Measurements from ENCODE around the gene HMCN2.

The HMCN2 gene, protein sequence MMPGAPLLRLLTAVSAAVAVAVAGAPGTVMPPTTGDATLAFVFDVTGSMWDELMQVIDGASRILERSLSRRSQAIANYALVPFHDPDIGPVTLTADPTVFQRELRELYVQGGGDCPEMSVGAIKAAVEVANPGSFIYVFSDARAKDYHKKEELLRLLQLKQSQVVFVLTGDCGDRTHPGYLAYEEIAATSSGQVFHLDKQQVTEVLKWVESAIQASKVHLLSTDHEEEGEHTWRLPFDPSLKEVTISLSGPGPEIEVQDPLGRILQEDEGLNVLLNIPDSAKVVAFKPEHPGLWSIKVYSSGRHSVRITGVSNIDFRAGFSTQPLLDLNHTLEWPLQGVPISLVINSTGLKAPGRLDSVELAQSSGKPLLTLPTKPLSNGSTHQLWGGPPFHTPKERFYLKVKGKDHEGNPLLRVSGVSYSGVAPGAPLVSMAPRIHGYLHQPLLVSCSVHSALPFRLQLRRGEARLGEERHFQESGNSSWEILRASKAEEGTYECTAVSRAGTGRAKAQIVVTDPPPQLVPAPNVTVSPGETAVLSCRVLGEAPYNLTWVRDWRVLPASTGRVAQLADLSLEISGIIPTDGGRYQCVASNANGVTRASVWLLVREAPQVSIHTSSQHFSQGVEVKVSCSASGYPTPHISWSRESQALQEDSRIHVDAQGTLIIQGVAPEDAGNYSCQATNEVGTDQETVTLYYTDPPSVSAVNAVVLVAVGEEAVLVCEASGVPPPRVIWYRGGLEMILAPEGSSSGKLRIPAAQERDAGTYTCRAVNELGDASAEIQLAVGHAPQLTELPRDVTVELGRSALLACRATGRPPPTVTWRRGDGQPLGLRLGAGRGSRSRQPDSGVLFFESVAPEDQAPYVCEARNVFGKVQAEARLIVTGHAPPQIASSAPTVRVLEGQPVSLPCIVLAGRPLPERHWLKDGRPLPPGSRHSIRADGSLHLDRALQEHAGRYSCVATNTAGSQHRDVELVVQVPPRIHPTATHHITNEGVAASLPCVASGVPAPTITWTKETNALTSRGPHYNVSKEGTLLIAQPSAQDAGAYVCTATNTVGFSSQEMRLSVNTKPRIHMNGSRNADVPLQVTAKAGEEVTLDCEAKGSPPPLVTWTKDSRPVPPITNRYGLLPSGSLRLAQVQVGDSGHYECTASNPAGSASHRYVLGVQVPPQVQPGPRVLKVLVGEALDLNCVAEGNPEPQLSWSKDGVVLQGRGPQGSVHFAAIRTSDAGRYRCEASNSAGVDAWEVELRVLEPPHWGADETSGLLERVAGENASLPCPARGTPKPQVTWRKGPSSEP (N-terminal part only)

DNA sequence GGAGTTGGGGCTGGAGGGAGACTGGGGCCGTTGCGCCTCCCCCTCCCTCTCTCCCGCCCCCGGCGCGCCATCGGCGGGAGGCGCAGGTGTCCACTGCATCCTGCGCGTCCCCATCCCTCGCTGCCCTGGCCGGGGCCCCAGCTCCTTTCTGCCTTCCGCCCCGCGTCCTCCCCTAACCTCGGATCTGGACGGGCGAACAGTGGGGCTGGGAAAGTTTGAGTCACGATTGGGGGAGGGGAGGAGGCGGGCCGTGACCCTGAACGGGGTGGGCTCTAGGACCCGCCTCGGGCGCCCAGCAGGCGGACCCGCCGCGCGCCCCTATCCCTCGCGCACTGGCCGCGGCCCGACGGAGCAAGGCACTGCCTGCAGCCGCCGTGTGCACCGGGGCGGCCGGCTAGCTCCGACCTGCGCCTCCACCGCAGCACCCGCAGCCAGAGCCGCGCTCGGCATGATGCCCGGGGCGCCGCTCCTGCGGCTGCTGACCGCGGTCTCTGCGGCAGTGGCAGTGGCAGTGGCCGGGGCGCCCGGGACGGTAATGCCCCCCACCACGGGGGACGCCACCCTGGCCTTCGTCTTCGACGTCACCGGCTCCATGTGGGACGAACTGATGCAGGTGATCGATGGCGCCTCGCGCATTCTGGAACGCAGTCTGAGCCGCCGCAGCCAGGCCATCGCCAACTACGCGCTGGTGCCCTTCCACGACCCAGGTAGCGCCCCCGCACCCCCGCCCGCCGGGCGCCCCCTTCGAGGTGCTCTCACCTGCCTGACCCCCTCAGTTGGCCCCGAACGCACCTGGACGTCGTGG is at the start of gene HMCN2:
Gene HMCN2 (plus strand): TSS at position 330 of the 805 bp plus-strand sequence. CDS start 119 bp downstream, at position 449.
- no peak for DNase-seq

DNA sequence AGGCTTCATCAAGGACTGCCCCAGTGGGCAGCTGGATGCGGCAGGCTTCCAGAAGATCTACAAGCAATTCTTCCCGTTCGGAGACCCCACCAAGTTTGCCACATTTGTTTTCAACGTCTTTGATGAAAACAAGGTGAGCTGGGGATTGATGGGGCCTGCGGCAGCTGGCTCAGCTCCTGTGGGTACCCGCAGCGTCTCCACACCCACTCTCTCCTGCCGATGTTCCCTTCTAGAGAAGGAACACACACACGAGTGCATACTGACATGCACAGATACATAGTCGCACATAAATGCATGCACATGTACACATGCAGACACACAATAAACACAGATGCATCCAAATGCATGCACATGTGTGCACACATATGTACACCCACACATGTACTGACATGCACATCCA is 47.7 kb upstream of the HMCN2 start:
- DNase-seq = no peak

DNA sequence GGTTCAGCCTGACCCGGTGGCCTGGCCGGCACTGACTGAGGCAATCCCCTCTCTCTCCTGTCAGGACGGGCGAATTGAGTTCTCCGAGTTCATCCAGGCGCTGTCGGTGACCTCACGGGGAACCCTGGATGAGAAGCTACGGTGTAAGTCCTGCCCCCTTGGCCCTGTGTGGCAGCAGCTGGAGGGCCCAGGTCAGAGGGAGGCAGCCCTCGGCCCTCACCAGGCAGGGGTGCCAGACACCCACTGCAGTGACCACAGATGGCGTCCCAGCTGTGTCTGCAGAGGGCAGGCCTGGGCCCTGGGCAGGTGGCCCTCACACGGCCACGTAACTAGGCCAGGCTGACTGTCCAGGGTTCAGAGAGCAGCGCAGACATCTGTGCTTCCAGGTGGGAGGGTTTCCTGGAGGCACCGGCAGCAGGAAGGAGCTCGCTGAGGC is 45.9 kb upstream of the HMCN2 start:
- no peak for DNase-seq

DNA sequence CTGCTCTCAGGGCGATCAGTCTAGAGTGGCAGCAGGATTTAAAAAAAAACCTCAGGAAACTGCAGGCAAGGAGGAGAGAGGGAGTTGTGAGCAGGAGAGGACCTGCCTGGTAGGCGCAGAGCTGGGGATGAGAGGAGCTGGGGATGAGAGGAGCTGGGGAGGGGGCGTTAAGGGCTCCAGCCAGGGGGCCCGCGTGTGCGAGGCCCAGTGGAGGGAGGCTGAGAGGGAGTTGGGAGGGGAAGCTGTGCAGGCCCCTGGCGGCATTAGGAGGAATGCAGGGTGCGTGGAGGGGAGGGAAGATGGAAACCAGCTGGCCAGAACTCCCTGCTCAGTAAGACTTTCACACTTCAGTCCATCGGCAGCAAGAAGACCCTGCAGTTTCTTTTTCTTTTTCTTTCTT is 45.2 kb upstream of the HMCN2 start:
- DNase-seq = no peak

DNA sequence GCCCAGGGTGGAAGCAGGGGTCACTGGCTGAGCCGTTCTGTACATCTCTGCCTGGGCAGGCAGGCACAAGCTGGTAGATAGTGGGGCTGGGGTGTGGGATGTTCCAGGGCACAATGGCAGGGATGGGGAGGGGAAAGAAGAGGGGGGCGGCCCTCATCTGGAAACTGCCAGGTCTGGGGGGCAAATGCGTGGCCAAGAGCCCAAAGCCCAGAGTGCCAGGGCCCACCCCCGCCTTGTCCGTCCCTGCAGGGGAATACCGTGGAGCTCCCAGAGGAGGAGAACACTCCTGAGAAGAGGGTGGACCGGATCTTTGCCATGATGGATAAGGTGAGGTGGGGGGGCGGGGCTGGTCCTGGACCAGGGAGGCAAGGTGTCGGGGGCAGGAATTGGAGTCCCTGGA is 42.7 kb upstream of the HMCN2 start:
- no peak for DNase-seq

DNA sequence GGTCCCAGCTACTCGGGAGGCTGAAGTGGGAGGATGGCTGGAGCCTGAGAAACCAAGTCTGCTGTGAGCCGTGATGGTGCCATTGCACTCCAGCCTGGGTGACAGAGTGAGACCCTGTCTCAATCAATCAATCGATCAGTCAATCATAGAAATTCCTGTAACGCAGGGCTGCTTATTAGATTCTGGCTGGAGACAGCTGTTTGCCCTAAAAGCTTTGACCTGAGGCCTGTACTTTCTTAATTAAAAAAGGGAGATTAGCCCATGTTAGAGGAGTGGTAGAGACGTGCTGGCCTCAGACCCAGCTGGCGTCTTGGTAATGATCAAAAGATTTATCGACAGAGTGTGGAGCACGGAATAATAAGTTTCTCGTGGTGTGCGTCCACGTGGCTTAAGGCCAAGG is 40.5 kb upstream of the HMCN2 start:
- DNase-seq = no peak

DNA sequence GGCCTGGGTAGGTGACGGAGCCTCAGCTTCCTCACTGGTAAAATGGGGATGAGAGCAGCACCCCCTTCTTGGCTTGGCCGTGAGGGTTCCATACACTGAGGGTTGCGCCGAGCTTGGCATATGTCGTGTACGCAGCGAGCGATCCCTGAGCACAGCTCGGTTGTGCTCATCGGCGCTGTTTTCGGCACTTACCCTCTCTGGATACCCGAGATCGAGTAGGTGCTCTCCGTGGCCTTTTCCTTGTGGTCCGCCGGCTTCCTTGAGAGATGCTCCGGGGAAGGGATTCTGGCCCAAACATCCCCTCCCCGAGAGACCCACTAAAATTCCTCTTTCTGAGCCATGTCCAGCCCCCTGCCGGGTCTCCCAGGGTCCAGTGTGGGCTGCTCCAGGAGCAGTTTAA is 40.0 kb upstream of the HMCN2 start:
- no peak for DNase-seq

DNA sequence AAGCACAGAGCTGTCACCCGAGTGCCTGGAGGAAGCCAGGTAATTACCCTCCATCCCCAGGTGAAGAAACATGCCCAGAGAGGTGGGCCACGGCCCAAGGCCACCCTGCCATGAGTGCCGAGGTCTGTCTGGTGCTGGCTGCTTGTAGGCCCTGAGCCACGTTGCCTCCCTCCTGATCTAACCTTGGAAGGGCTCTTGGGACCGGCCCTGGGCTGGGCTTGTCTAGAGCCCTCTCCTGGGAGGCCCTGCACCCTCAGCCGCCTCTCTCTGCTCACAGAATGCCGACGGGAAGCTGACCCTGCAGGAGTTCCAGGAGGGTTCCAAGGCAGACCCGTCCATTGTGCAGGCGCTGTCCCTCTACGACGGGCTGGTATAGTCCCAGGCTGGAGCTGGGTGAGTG is 39.4 kb upstream of the HMCN2 start:
- DNase-seq = no peak

DNA sequence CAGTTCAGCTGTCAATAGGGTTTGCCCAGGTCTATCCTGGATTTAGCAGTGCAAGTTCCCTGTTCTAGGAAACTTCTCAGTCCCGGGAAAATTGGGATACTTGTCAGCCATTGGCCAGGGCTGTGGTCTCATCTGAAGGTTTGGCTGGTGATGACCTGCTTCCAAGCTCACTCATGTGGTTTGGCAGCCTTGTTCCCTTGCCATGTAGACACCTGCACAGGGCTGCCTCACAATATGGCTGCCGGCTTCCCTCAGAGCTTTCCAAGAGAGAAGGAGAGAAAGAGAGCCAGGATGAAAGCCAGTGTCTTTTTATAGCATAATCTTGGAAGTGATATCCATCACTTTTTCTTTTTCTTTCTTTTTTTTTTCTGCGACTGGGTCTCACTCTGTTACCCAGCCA is 37.7 kb upstream of the HMCN2 start:
- DNase-seq = no peak

DNA sequence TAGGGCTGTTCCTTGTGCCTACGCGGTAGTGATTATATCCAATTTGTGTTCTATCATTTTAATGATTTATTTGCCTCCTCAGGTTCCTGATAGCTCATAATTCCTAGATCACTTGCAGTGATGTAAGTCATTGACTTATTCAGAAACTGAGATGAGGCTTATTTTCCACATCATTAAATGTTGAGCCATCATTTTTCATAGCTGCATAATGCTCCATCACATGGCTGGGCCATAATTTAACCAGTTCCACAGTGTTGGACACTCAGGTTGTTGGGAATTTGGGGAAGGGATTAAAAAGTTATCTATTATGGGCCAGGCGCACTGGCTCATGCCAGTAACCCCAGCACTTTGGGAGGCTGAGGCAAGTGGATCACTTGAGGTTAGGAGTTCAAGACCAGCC is 35.8 kb upstream of the HMCN2 start:
- DNase-seq = no peak

DNA sequence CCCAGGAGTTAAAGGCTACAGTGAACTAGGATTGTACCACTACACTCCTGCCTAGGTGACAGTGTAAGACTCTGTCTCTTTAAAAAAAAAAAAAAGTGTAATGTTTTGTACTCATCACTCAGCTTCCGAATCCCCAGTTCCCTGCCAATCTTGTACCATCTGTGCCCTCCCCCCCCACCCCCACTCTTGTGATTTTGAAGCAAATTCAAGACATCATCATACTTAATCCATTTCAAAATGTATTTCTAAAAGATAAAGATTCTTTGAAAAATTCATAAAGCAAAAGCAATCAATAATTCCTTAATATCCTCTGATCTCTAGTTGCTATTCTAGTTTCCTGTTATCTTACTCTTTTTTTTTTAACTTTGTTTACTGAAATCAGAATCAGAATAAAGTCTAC is 34.9 kb upstream of the HMCN2 start:
- no peak for DNase-seq

DNA sequence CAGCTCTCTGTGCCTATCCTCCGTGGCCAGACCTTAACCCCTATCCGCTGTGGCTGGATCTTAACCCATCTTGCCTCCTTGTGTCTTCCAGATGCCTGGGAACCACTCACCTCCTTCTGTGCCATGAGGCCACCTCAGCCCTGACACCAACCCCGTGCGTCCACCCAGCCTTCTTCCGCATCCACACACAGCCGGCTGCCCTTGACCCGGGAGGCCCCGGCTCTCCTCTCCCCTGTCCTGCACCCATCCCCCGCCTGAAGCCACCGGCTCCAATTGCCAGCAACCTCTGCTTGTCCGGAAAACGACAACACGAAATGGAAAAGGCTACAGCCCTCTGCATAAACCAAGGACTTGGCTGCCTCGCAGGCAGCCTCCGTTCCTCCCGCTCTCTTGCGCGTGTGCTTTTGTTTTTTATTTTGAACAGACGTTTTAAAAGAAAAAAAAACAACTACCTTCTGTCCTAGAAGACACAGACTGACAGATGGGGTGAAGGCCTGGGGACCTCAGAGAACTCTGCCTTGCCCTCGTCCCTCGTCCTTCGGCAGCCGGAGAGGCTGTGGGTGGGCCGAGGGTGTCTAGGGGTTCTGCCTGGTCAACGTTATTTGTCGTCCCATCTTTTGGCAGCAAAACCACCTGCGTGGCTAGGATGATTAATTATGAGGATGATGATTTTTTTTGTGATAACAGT is 32.5 kb upstream of the HMCN2 start:
- no peak for DNase-seq

DNA sequence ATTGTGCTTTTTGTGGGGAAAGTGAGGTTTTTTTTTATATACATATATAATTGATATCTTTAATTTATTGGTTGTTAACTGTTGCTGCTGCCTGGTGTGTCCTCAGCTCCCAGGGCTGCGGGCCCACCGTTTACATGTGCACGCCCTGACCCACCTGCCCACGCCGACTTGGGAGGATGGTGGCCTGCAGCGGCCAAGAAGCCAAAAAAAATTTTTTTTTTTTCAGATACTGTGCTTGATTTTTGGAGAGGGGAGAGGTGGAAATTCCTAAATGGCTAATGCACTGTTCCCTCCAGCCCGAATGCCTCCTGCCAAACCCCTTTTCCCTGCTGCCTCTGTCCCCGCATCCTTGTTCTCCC is 32.0 kb upstream of the HMCN2 start:
- no peak for DNase-seq

DNA sequence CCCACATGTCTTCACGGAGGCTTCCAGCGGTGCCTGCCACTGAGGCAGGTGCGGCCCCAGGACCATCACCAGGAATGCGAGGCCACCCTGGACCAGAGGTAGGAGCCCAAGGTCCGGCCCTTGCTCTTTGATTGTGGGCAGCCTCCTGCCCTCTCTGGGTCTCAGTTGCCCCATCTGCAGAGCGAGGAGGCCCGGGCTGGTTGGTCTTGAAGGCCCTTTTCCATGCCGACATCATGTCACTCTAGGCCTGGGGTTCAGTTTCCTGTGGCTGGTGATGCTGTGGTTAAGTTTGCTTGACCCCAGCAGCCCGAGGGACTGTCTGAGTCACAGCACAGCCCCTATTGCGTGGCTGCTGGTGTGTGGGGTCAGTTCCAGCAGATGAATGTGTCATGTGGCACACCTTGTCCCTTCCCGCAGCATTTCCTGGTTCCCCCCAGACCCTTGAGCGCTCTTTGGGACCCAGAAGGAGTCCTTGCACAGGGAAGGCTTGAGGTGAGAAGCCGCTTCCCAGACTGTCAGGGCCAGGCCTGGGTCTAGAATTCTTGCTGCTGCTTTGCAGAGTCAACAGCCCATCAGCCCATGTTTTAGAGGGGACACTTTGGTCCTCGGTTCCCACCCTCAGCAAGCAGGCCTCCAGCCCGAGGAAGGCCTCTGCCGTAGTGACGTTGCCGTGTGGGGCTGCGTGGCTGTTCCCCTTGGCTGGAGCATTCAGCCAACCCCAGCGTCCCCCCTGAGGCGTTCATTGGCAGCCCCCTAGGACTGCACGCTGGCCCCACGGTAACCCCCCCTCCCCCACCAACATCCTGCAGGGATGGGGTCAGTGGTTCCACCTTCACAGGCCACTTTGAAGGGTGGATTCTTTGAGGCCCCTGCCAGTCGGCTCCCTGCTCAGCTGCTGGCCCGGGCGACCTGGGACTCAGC is 31.0 kb upstream of the HMCN2 start:
- no peak for DNase-seq

DNA sequence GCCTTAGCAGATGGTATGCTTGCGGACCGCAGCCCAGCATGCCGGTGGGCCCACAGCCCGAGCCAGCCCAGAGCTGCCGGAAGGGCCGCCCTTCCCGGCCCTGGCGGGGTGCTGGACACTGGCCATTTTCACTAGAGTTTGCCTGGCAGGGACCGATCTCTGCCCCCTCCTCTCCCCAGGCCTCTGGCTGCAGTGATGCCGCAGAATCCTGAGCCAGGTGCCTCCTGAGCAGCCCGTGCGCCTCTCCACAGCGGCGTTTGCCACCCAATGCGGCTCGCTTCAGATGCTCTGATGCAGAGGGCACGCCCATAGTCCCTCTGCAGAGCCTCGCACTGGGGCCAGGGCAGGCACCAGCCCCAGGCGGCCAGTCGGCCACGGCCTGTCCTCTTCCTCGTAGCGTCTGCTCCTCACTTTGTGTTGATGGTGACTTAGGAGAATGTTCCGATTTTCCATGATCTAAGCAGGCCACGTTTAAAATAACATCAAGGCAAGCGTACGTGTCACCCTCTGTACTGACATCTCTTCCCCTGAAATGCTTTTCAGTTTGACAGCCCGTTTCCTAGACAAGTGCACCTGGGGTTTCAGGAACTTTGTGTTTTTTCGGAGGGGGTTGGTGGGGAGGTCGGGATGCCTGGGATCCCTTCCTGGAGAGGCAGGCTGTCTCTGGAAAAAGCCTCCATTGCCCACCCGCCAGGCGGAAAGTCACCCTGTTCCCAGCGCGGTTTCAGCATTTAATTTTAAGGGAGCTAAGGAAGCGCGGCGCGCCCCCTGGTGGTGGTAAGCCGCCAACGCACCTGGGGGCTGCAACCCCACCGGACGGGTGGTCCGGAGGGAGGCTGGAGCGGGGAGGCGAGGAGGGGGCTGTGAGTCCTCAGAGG is 29.8 kb upstream of the HMCN2 start:
- DNase-seq = peak; percentile 77

DNA sequence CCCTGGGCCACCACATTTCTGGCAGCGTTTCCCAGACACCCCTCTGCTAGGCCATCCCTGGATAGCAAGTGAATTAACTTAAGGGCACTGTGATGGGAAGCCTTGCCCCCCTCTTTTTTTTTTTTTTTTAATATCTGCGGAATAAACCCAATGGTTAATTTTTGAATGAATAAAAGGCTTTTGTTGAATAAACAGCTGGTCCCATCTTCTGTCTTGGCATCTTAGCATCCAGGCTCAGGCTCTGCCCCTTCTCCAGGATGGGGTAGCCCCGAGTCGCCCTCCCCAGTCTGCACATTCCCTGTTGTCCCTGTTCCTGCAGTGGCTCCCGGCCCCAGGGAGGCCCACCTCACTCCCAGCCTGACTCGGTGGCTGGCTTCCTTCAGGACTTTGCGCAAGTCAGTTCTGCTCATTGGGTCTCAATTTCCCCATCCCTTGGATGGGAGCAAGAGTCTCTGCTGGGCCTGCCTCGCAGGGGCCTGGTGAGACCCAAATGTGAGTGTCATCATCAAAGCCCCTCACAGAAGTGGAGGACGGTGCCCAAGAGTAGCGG is 29.0 kb upstream of the HMCN2 start:
- DNase-seq = no peak

DNA sequence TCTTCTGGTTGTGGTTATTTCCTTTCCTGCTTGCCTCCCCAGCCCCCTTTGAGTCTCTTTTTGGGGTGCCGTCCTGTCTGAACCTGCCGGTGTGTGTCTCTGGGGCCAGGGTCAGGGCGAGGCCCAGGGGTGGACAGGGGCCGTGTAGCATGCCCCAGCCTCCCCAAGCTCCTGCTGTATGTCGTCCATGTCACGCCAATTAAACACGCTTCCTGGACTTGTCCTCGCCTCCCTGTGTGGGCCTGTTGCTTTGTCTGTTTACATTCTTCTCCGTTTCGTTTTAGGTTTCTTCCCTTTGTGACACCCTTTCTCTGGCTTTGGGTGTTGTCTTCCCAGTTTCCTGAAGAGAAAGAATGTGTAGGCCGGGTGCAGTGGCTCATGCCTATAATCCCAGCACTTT is 28.5 kb upstream of the HMCN2 start:
- DNase-seq = no peak

DNA sequence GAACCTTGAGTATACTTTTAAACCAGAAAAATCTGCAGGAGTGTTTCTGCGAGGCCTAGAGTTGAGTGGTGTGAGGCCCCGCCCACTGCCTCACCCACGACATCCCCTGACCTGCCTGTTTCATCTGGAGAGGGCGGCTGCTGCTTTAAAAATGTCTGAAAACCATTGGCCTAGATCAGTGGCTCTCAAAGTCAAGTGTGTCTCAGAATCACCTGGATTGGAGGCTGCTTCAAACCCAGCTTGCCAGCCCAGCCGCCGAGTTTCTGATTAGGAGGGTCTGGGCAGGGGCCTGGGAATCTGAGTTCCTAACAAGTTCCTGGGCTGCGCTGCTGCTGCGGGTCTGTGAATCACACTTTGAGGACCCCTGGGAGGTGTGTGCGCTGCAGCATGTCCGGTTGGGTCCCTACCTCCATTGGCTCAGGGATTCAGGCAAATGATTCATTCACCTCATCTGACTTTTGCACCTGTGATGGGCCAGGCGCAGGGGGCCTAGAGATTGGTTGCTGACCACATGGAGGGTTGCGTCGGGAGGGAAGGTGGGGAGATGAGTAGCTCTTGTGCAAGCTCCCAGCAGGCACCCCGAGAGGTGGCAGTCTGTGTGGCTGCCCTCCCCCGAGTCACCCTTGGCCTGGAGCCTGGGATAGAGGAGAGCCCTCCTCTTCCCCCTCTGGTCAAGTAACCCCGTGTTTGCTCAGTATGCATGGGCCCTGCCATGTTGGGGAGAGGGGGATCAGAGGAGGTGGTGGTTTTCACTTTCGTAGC is 27.6 kb upstream of the HMCN2 start:
- no peak for DNase-seq

DNA sequence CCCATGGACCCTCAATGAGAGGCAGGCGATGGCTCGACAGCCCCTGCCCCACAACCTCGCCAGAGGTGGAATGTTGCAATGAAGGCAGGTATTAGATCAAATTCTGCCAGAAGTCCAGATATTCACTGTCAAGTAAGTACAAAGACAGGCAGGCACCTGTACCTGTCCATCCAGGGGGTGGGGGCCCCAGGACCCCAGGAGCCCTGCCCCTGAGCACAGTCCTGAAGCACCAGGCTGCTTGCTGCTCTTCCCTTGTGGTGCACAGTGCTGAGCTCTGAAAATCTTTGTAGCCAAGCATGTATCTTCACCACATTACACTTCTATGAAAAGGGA is 26.2 kb upstream of the HMCN2 start:
- DNase-seq = no peak

Data from activated CD4-positive, alpha-beta T cell treated with anti-CD3 and anti-CD28 coated beads for 48 hours (primary cell).